HCT116 (cell line): ENCODE data around the gene NME1. TPM values are rescaled to one million over a fixed set of nuclear protein-coding genes. Genes with fewer than 3 reads are reported as not detected.

ENCODE experiments used
- ATAC-seq: fragments of 200-7000 bp; cut with Tn5 transposase; 2 replicates; pipeline ENCODE4 v1.9.1; 2020; ENCODE audit warnings: mild to moderate bottlenecking, moderate library complexity
- BruUV-seq: library from RNA; stranded (reverse); fragments of 400-500 nt; replicated peaks from 2 replicates; lab custom pipeline; 2021; lab: Mats Ljungman, UMichigan
- CTCF ChIA-PET: fragments of 300-600 bp; sonication (Branson Sonifier 250); formaldehyde crosslinking; loops from one replicate; lab custom pipeline; 2021; ENCODE audit warnings: antibody characterized with exemption; lab: Charles Lee
- POLR2A ChIA-PET: fragments of 300-600, 350-600 bp; sonication (Branson Sonifier 250); formaldehyde crosslinking; loops from one replicate; lab custom pipeline; 2021; ENCODE audit warnings: antibody characterized with exemption; lab: Charles Lee
- RAD21 ChIA-PET, 2 experiments: fragments of 300-600 bp; sonication (Branson Sonifier 250); formaldehyde crosslinking; loops; one replicate each; lab custom pipeline; 2023; ENCODE audit warnings: low total read pairs in 2 of 2; ENCODE audit not compliant: uncharacterized antibody in 2 of 2, unreplicated experiment in 2 of 2, low non-redundant PET in 1 of 2; lab: Charles Lee
- DNase-seq: peaks from one replicate; pipeline ENCODE4 v3.0.0-alpha.2; 2010; ENCODE audit warnings: low read depth, low spot score
- H2AFZ ChIP-seq: fragments of 200-600 bp; shearing (Covaris generic), sonication (generic); 2 replicates; pipeline ENCODE4 v1.6.1; 2017; ENCODE audit warnings: low read depth, mixed run types, mixed read lengths, antibody characterized with exemption, low read length; ENCODE audit not compliant: poor library complexity, severe bottlenecking
- H3K27ac ChIP-seq: 2 replicates; pipeline ENCODE4 v1.5.1; 2012; ENCODE audit warnings: low read depth, low read length
- H3K27me3 ChIP-seq: fragments of 200-600 bp; sonication (generic); 2 replicates; pipeline ENCODE4 v1.6.1; 2016; ENCODE audit warnings: mixed run types, low read length, mixed read lengths; ENCODE audit not compliant: insufficient read depth
- H3K36me3 ChIP-seq, 2 experiments: fragments of 200-500 bp in 1 of 2; fragments of 200-600 bp in 1 of 2; sonication (Bioruptor generic) in 1 of 2; sonication (generic) in 1 of 2; 2 replicates each; pipeline versions ENCODE4 v1.5.1 to v1.6.1; 2014 to 2016; ENCODE audit warnings: low read length in 2 of 2, inconsistent platforms in 1 of 2, mixed read lengths in 1 of 2, mixed run types in 1 of 2; ENCODE audit not compliant: insufficient read depth in 2 of 2, control insufficient read depth in 1 of 2
- H3K4me1 ChIP-seq, 2 experiments: fragments of 200-600 bp in 1 of 2; sonication (generic) in 1 of 2; 2 replicates each; pipeline versions ENCODE4 v1.5.1 to v1.6.1; 2012 to 2017; ENCODE audit warnings: low read length in 2 of 2, inconsistent platforms in 1 of 2, mild to moderate bottlenecking in 1 of 2, mixed read lengths in 1 of 2, mixed run types in 1 of 2, moderate library complexity in 1 of 2; ENCODE audit not compliant: insufficient read depth in 2 of 2, control insufficient read depth in 1 of 2
- H3K4me2 ChIP-seq: fragments of 200-600 bp; sonication (generic); 2 replicates; pipeline ENCODE4 v1.6.1; 2017; ENCODE audit warnings: mixed run types, low read length, mixed read lengths
- H3K4me3 ChIP-seq, 2 experiments: fragments of 200-600 bp in 1 of 2; sonication (generic) in 1 of 2; replicated peaks in 1 of 2; 2 replicates each; pipeline ENCODE4 v1.5.1; 2011 to 2016; ENCODE audit warnings: low read length in 2 of 2, control low read depth in 1 of 2, low read depth in 1 of 2, mild to moderate bottlenecking in 1 of 2, mixed read lengths in 1 of 2, mixed run types in 1 of 2
- H3K79me2 ChIP-seq: fragments of 200-600 bp; sonication (generic); 2 replicates; pipeline ENCODE4 v1.6.1; 2017; ENCODE audit warnings: mild to moderate bottlenecking, mixed run types, low read length, moderate library complexity, mixed read lengths; ENCODE audit not compliant: insufficient read depth
- H3K9ac ChIP-seq: fragments of 200-600 bp; sonication (generic); 2 replicates; pipeline ENCODE4 v1.6.1; 2016; ENCODE audit warnings: low read length, mixed read lengths
- H3K9me2 ChIP-seq: fragments of 200-600 bp; sonication (generic), shearing (Covaris generic); 2 replicates; pipeline ENCODE4 v1.6.1; 2017; ENCODE audit warnings: mixed run types, mild to moderate bottlenecking, moderate library complexity; ENCODE audit not compliant: insufficient read depth
- H3K9me3 ChIP-seq, 2 experiments: fragments of 200-500 bp in 1 of 2; fragments of 200-600 bp in 1 of 2; sonication (Bioruptor generic) in 1 of 2; sonication (generic) in 1 of 2; 2 replicates each; pipeline ENCODE4 v1.6.1; 2014 to 2017; ENCODE audit warnings: low read length in 2 of 2, mixed read lengths in 2 of 2, inconsistent platforms in 1 of 2, low read depth in 1 of 2, mild to moderate bottlenecking in 1 of 2, mixed run types in 1 of 2, moderate library complexity in 1 of 2; ENCODE audit not compliant: control insufficient read depth in 1 of 2, insufficient read depth in 1 of 2
- H4K20me1 ChIP-seq: fragments of 200-600 bp; sonication (generic), shearing (Covaris generic); 2 replicates; pipeline ENCODE4 v1.6.1; 2017; ENCODE audit warnings: mixed run types, mild to moderate bottlenecking, moderate library complexity; ENCODE audit not compliant: insufficient read depth
- ATF3 ChIP-seq: IDR thresholded peaks from 2 replicates; pipeline ENCODE4 v1.6.1; 2012
- CBX3 ChIP-seq: IDR thresholded peaks from 2 replicates; pipeline ENCODE4 v1.6.1; 2012; ENCODE audit warnings: low read depth
- CTCF ChIP-seq, 3 experiments: fragments of 200-600 bp in 1 of 3; sonication (generic) in 1 of 3; IDR thresholded peaks in 2 of 3; conservative IDR thresholded peaks in 1 of 3; 2 replicates each; pipeline ENCODE4 v1.5.1; 2012 to 2017; ENCODE audit warnings: low read depth in 2 of 3, low read length in 2 of 3, antibody characterized with exemption in 1 of 3, borderline replicate concordance in 1 of 3, control low read depth in 1 of 3, mild to moderate bottlenecking in 1 of 3, mixed read lengths in 1 of 3, mixed run types in 1 of 3, moderate library complexity in 1 of 3; ENCODE audit not compliant: insufficient read depth in 1 of 3
- EGR1 ChIP-seq: IDR thresholded peaks from 2 replicates; pipeline ENCODE4 v1.6.1; 2012; ENCODE audit warnings: low read depth
- ELF1 ChIP-seq: IDR thresholded peaks from 2 replicates; pipeline ENCODE4 v1.6.1; 2012; ENCODE audit warnings: low read depth, borderline replicate concordance
- MAX ChIP-seq: IDR thresholded peaks from 2 replicates; pipeline ENCODE4 v1.6.1; 2012
- POLR2A ChIP-seq: IDR thresholded peaks from 2 replicates; pipeline ENCODE4 v1.7.0; 2011; ENCODE audit warnings: borderline replicate concordance; ENCODE audit not compliant: insufficient read depth, insufficient read length; ENCODE audit errors: extremely low read depth
- SIN3A ChIP-seq: IDR thresholded peaks from 2 replicates; pipeline ENCODE4 v1.6.1; 2012; ENCODE audit warnings: low read depth
- YY1 ChIP-seq: IDR thresholded peaks from 2 replicates; pipeline ENCODE4 v1.6.1; 2011; ENCODE audit warnings: low read length, low read depth, moderate library complexity, mild to moderate bottlenecking; ENCODE audit not compliant: insufficient replicate concordance; ENCODE audit errors: extremely low read depth
- intact Hi-C: fragments of 100-400 bp; cut with micrococcal nuclease; formaldehyde crosslinking; loops from 2 replicates; pipeline ENCODE4 v1.10.0; 2022
- total RNA-seq: library from RNA; stranded (reverse); gene quantifications from one replicate; pipeline ENCODE4 v1.2.1, GENCODE V29; 2021; ENCODE audit not compliant: unreplicated experiment

NME1 gene
- total RNA-seq, 1 experiment from 2014 or later: 510 TPM

GRCh38 chr17:51164911-51165679, 11.7 kb downstream of the NME1 start:
- TF ChIP-seq MAX: no peak
- TF ChIP-seq YY1: no peak
- no peak for TF ChIP-seq SIN3A
- no peak for TF ChIP-seq POLR2A
- no peak for TF ChIP-seq ELF1
- TF ChIP-seq ATF3: no peak
- no peak for TF ChIP-seq CBX3
- no peak for TF ChIP-seq CTCF (IDR thresholded peaks at IDR 0.05 in 2 of 3, conservative IDR thresholded peaks at IDR 0.05 in 1 of 3; ENCODE audit: borderline replicate concordance in 1 of 3, insufficient read depth in 1 of 3, low read depth in 2 of 3, low read length in 2 of 3)
- no peak for TF ChIP-seq EGR1
- Histone ChIP-seq H3K4me2 (peak overlapping the region; percentile 94), H3K27ac (peak overlapping the region; percentile 96), H2AFZ (no peak overlapping the region), H3K36me3 (peaks cover 50 to 60% of the 10 kb centered on the region in 2 experiments), H3K9ac (peak overlapping the region; percentile 99), H3K79me2 (peaks cover 74% of the 10 kb centered on the region), H3K4me1 (peaks cover 13 to 24% of the 10 kb centered on the region in 2 experiments; a peak in 3 of 4 replicates), H3K4me3 (peak overlapping the region; percentile 90 to 91), H4K20me1 (peaks cover 14% of the 10 kb centered on the region; the same call in 1 of the 2 replicates), H3K27me3 (no peaks in the 10 kb centered on the region), H3K9me2 (no peaks in the 10 kb centered on the region), H3K9me3 (no peaks in the 10 kb centered on the region)
- no peak for DNase-seq
- ATAC-seq: peak; percentile 0; the same call in 1 of the 2 replicates
- ChIA-PET POLR2A (interaction anchor here (0.5 to 2.3 kb wide), 4 partner anchors 12 to 299 kb away, joined by 3 to 9 read pairs (median 5); partner anchors contain the start of genes NME1, SPAG9 and TOB1), CTCF (interaction anchor here (1.7 kb wide), 1 partner anchor 12 kb away, joined by 14 read pairs; the partner anchor contains the start of gene NME1), RAD21 (no interaction called here)
- no TSS peak for BruUV-seq
- intact Hi-C loops: loop anchor here (5.0 kb wide), 1 partner anchor 163 kb away; no protein-coding TSS in a partner anchor
